SHP77 (cell line): ENCODE data around the gene SARS2.

Experiments used
- DNase-seq, 2 experiments: peaks; one replicate each; lab custom pipeline; 2025; lab: John Stamatoyannopoulos, UW

The SARS2 gene

DNA sequence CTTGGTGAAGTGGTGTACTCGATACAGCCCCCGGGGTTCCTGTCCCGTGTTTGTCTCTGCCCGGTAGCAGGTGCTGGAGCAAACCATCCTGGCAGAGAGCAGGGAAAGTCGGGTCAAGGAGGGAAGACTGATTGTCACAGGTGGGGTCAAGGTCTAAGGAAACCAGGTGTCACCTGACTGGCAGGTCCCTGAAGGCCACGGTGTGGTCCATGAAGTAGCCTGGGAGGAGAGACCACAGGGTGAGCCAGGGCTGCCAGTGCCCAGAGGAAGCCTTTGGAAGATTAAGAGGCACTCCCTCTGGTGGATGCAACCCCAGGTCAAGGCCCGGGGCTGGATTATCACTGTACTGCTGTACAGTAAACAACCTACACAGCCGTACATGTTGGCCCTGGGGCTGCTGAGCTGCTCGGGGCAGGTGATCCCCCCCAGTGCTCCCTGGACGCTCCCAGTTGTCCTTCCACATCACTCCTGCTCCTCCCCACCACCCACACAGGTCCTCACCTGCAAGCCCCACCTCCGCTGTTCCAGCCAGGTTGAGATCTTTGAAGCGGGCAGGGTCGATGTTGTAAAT is 12.6 kb downstream of the SARS2 start:
- DNase-seq: peak; percentile 78 to 79

DNA sequence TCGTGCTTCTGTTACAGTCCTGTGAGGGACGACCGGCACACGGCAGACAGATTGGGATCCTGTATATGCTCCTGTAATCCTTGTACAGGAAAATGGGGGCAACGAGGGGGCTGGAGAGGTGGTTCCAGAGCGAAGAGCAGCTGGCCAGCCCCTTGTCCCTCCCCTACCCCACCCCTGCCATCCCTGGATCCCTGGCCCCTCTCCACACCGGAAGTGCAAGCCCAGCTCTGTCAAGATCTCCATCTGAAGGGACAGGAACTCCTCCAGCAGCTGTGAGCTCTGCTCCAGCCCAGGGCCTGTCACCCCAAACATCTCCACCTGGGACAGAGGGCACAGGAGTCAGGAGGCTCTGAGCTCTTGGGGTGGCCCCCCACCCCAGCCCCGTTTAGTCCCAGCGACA is 13.0 kb downstream of the SARS2 start:
- peak; percentile 58 to 73 for DNase-seq

DNA sequence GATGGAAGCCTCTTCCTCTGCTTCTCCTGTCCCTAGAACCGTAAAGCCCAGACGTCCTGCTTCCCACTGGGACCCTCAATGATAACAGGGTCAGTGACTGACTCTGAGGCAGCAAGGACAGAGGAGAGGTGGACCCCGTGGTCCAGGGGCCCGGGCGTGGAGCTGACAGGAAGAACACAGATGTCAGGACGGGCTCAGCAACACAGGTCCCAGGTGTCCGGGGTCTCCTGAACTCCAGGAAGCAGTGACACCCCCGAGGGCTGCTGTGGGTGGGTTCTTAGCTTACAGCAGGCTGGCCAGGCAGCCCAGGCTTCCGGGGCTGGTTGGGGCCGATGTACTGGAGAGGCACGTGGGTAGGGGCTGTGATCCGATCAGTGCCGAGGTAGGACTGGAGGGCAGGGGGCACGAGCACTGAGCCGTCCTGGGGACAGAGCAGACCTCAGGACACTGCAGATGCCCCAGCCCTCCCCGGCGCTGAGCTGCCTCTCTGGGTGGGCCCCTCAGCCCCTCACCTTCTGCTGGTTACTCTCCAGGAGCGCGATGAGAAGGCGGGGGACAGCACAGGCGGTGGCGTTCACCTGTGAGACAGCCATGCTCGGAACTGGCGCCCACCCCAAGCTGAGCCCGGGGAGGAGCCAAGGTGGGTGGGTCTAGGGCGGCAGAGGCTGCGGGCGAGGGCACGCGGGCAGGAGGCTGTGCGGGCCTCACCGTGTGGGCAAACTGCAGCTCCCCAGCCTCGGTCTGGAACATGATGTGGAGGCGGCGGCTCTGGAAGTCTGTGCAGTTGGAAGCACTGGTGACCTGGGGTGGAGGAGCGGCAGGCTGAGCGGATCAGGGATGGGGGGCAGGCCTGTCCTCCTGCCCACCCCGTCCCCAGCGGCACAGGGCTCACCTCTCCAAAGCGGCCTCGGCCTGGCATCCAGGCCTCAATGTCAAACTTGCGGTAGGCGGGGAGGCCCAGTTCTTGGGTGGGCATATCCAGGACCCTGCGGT is 14.9 kb downstream of the SARS2 start:
- DNase-seq: no peak

DNA sequence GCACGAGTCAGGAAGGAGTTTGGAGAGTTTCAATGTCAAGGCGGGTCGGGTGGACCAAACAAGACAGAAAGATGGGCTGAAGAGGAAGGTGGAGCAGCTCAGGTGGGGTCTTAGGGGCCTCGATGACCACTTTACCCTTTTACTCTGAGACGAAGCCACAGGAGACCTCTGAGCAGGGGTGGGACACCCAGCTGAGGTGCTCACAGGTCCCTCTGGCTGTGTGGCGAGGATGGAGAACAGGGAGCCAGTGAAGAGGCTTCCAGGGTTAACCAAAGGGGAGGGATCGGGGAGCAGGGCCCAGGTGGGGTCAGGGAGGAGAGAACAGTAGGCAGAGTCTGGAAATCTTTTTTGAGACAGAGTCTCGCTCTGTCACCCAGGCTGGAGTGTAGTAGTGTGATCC is 16.6 kb downstream of the SARS2 start:
- no peak for DNase-seq

DNA sequence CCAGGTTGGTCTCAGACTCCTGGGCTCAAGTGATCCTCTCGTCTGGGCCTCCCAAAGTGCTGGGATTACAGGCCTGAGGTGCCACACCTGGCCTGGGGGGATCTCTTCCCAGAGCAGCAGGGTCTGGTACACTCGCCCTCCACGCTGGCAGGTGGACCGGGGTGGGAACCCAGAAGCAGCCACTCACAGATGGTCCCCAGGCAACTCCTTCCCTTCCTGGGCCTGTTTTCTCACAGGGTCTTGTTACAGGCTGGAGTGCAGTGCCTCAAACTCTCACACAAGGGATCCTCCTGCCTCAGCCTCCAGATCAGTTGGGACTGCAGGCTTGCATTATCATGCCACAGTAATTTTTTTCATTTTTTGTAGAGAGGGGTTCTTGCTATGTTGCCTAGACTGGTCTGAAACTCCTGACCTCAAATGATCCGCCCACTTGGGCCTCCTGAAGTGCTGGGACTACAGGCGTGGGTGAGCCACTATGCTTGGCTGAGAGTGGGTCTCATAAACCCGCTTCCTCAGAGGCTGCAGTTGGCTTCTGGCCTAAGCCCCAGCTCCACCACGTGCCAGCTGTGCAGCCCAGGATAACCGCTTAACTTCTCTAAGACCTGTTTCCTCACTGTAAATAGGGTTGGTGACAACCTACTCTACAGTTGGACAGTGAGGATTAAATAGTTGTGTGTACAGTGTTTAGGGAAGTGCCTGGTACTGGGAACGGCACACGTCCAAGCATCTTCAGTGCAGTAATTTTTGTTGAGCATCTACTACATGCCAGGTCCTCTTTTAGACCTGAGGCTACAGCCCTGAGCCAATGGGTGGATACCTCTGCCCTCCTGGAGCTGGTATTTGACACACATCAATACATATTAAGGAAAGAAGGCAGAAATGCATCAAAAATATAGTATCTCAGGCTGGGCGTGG is 17.7 kb downstream of the SARS2 start:
- no peak for DNase-seq

DNA sequence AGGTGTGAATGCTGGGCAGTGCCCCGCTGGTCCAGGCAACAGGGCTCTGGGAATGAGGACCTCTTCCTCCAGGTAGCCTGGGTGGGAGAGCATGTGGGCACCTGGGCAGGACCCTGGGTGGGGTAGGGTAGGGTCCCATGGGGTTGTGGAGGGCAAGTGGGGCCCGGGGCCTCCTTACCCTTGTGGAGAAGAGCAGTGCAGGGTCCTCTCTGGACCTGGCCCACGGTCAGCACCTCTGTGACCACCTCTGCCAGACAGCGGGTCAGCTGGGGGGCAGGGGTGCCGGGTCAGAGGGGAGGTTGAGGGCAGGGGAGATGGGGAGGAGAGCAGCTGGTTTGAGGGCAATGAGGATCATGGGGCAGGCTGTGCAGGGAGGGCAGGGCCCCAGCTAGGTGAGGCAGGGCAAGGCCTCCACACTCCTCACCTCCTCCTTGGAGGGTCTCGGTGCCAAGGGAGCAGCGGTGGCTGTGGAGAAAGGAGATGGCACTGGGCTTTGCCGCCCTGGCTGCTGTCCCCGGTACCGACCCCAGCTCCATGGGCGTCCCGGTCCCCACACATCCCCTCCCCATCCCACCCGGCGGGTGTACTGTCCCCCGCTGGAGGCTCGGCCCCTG is 19.1 kb downstream of the SARS2 start:
- no peak for DNase-seq

DNA sequence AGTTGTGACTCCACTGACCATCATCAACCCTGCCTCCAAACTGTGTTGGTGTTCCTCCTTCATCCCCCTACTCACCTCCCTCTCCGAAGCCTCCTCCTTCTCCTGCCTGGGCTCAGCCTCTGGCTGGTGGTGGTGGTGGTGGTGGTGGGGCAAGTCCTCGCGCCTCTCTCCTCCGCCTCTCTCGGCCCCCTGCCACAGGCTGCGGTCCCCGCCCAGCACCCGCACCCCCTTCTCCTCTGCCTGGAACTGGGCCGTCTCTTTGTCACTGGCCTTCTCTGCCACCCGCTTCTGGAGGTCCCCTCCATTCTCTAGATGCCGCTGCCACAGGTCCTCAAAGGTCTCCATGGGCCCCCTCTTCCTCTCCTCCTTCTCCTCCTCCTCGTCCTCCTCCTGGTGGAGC is 20.1 kb downstream of the SARS2 start:
- no peak for DNase-seq

DNA sequence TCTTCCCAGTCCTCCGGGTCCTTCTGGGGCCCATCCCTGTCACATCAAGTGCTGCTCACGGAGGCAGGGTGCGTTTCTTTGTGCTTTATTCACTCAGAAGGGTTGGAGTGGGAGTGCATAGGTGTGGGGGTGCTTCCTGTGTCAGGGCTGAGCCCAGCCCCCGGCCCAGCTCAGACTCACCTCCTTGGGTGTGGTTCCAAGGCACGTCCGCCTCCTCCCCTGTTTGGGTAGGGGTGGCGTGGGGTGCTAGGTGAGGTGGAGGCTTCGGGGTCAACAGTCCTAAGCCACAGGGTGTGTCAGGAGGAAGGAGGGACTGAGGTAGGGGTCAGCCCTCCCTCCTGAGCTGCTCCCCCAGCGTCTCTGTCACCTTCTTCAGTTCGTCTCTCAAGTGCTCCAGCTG is 21.7 kb downstream of the SARS2 start:
- no peak for DNase-seq

DNA sequence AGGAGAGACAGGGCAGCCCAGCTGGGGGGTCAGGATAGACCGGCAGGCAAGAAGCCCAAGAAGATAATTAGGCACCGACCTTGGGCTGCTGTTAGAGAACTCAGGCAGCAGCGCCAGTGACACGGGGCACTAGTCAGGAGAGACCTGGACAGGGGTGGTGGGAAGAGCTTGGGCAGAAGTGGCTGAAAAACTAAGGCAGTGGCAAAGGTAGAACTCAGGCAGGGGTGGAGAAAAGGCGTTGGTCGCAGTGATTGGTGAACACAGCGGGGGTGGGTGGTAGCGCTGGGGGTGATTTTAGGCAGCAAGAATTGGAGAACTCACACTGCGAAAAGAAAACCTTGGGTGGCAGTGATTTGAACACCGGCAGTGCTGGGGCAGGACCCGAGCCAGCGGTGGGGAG is 22.9 kb downstream of the SARS2 start:
- DNase-seq: no peak

DNA sequence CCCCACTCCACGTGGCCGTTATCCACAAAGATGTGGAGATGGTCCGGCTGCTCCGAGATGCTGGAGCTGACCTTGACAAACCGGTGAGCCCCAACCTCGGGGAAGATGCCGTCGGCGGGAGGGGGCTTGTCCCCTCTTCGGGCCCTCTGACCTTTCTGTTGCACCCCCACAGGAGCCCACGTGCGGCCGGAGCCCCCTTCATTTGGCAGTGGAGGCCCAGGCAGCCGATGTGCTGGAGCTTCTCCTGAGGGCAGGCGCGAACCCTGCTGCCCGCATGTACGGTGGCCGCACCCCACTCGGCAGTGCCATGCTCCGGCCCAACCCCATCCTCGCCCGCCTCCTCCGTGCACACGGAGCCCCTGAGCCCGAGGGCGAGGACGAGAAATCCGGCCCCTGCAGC is 23.3 kb downstream of the SARS2 start:
- DNase-seq: no peak

DNA sequence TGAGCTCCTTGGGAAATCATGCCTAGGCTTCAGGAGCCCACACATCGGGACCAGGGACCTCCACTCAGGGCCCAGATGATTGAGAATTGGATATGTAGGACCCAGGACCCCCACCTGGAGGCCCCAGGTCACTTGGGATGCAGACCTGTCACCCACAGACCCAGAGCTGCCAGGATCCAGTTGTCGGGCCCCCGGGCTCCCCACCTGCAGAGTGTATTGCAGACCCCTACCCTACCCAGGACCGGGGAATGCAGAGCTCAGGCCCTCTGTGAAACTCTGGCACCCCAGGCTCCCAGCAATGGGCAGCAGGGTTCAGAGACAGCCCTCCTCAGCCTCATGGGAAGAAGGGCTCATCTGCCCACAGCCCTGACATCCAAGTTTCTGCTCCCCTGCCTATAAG is 24.9 kb downstream of the SARS2 start:
- no peak for DNase-seq

DNA sequence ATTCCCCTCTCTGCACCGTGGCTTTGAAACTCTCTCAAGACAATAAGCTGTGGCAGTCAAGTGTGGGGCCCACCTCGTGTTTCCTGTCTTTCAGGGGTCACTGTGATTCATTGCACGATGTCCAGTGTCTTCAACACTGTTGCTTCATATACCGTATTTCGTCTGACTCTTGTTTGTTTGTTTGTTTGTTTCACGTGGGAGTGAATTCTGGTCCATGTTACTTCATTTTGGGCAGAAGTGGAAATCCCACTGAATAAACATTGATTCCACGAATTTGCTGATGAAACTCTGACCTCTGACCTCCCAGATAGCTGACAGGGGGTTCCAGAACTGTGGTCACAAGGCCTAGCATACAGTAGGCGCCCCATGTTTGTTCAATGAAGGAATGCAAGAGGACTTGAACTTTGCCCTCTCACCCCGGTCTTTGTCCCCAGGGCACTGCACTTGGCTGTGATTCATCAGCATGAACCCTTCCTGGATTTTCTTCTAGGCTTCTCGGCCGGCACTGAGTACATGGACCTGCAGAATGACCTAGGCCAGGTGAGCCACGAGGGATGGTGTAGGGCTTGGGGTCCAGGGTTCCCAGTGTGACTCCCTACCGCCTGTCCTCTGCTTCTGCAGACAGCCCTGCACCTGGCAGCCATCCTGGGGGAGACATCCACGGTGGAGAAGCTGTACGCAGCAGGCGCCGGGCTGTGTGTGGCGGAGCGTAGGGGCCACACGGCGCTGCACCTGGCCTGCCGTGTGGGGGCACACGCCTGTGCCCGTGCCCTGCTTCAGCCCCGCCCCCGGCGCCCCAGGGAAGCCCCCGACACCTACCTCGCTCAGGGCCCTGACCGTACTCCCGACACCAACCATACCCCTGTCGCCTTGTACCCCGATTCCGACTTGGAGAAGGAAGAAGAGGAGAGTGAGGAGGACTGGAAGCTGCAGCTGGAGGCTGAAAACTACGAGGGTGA is 25.7 kb downstream of the SARS2 start:
- no peak for DNase-seq

DNA sequence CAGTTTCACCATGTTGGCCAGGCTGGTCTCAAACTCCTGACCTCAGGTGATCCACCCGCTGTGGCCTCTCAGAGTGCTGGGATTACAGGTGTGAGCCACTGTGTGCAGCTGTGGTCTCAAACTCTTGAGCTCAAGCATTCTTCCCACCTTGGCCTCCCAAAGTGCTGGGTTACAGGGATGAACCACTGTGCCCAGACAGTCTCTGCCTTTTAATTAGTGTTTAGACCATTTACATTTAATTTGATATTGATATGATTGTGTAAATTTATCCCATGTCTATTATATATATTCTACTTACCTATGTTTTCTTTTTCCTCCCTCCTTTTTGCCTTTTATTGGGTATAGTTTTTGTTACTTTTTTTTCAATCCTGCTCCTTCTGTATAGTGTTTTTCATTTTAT is 28.9 kb downstream of the SARS2 start:
- DNase-seq: no peak

DNA sequence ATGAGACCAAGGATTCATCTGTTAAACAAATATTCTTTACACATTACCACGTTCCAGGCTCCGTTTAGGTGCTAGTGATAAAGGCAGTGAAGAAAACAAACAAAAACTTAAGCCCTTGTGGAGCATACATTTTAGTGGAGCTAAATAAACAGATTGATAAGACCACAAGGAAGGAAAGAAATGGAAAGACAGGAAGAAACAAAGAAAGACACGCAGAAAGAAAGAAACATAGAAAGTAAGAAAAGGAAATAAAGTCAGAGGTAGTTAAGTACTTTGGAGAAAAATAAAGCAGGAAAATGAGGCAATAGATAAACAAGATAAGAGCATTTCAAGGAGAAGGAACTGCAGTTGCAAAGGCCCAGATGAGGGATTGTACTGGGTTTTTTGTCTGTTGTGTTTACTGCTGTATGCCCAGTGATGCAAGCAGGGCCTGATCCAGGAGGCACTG is 29.8 kb downstream of the SARS2 start:
- DNase-seq: no peak

DNA sequence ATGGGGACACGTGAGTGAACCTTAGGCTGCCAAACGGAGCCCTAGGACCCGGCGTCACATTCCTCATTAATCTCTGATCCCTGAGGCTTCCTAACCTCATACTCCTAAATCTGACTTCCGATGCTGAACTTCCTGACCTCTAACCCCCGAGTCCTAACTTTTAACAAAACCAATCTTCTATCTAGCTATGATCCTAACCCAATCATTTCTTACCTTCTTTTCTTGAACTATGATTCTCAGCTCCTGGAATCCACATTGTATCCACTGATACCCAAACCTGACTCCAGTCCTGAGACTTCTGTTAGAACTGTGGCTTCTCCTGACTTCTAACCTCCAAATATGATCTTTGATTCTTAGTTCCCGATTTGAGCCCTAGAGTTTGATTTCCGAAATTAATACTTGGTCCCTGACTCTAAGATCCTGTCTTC is 30.3 kb downstream of the SARS2 start:
- no peak for DNase-seq

DNA sequence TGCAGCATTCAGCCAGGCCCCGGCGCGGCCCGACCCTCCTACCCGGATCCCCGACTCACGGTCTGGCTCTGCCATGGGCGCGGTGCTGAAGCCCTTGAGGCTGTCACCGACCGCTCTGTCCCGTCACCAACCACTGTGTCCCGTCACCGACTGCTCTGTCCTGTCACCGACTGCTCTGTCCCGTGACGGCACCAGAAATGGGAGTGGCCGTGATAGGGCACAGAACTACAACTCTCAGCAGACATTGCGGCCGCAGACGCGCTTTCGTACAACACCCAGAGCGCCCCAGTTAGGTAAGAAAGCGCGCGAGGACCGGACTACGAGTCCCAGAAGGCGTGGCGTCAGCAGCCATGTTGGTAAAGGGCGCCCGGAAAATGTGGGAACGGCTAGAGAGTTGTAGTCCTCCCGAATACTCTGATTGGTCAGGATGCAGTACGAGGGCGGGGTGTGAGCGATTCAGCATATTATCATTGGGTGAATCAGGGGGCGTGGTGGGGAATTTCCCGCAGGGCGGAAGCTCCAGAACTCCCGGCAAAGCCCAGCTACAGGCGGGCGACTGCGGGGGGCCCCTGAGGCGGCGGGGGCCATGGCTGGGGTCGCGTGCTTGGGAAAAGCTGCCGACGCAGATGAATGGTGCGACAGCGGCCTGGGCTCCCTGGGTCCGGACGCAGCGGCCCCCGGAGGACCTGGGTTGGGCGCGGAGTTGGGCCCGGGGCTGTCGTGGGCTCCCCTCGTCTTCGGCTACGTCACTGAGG is 30.9 kb downstream of the SARS2 start, which contains the start of the genes NFKBIB and SIRT2:
NFKBIB (plus strand) TSS at position 523 of the 755 bp plus-strand sequence; CDS start at position 587, 64 bp downstream.
SIRT2 (minus strand) TSS at position 172 of the 755 bp plus-strand sequence; CDS start at position 75, 97 bp downstream.
- DNase-seq: peak; percentile 100

DNA sequence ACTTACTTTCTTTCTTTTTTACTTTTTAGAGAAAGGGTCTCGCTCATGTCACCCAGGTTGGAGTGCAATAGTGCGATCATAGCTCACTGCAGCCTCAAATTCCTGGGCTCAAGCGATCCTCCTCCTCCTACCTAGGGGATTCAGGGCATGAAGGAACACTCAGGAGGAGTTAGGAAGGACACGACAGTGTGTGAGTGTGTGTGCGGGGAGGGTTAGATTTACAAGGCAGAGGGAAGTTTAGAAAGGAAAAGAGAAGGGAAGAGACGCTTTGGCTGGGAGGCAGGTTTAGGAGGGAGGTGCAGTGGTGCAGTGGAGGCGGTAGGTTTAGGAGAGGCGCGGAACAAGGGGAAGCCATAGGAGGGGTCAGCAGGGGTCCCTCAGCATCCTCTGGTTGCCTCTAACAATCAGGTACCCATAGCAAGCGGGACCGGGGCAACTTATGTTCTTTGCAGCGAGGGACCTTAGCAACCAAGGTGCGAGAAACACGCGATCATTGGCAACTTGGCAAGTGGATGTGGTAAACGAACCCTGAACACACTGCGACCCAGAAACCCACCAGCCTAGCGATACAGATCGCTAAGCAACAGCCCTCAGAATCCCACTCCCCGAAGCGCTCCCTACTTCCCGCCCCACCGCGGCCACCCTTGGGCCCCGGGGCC is 31.6 kb downstream of the SARS2 start:
- no peak for DNase-seq

DNA sequence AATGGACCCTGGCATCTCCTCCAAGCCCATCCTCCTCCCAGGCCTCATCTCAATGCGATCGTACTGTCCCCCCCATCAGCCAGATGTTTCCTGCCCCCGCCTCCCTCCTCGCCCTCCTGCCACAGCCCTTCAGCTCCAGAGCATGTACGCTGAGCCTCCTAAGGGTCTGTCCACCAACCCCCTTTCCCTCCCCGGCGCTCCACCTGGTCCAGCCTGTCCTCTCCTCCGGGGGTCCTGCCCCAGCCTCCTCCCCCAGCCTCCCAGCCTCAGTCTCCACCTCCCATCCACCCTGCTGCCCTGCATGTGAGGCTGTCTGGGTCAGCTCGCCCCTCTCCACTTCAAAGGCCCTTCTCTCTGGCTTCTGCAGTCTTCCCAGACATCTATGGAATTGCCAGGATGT is 35.6 kb downstream of the SARS2 start:
- no peak for DNase-seq

DNA sequence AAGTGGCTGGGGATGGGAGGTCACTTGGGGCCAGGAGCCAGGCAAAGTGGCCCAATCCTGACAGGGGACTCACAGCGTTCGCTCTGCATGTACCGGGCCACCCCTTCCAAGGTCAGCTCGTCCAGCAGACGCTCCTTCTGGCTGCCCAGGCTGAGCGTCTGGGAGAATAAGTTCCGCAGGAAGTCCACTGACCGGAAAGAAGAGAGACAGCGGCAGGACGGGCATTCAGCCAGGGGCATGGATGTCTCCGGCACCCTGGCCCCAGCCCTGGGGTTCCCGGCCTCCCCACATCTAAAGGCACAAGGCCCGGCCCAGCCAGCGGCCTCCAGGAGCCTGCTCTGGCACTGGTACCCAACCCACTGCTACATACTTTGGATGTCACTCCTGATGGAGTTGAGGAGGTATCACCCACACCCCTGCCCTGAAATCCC is 37.2 kb downstream of the SARS2 start:
- DNase-seq: no peak
